ENCODE data around the gene COL18A1.

COL18A1 gene

GRCh38 chr21:45379171-45379900 lies 25.6 kb upstream of the COL18A1 start:
- DNase-seq = no peak
- Histone ChIP-seq H3K4me1 (ENCODE audit: control extremely low read depth in 1 of 4, control insufficient read depth in 4 of 4, insufficient read depth in 4 of 4, low read length in 3 of 4) (no peaks in the 10 kb centered on the region), H3K4me3 (ENCODE audit: control insufficient read depth in 1 of 7, extremely low read depth in 1 of 7, insufficient read depth in 4 of 7, low read depth in 2 of 7, low read length in 6 of 7) (no peak overlapping the region), H3K36me3 (ENCODE audit: control insufficient read depth in 4 of 4, insufficient read depth in 4 of 4, low read length in 3 of 4) (no peaks in the 10 kb centered on the region), H3K27me3 (replicated peaks in 2 of 5; ENCODE audit: control insufficient read depth in 4 of 5, insufficient read depth in 5 of 5, low read length in 4 of 5) (peaks cover 0 to 36% (median 8%) of the 10 kb centered on the region in 5 experiments), H3K9me3 (ENCODE audit: control extremely low read depth in 1 of 5, control insufficient read depth in 4 of 5, insufficient read depth in 2 of 5, low read depth in 1 of 5, low read length in 4 of 5) (peaks cover 0 to 6% (median 0%) of the 10 kb centered on the region in 5 experiments), H3K27ac (ENCODE audit: insufficient read depth in 1 of 2, low read depth in 1 of 2, low read length in 2 of 2, poor library complexity in 1 of 2, severe bottlenecking in 2 of 2) (no peak overlapping the region)
- CTCF ChIA-PET = no interaction called here
- WGBS (ENCODE audit: insufficient coverage) = 73% methylated on average over 12 of the region's 21 CpGs
- POLR2A ChIA-PET = no interaction called here

GRCh38 chr21:45379901-45380330 lies 25.0 kb upstream of the COL18A1 start:
- Histone ChIP-seq H3K27ac (ENCODE audit: insufficient read depth in 1 of 2, low read depth in 1 of 2, low read length in 2 of 2, poor library complexity in 1 of 2, severe bottlenecking in 2 of 2) (no peak overlapping the region), H3K4me1 (ENCODE audit: control extremely low read depth in 1 of 4, control insufficient read depth in 4 of 4, insufficient read depth in 4 of 4, low read length in 3 of 4) (no peaks in the 10 kb centered on the region), H3K27me3 (replicated peaks in 2 of 5; ENCODE audit: control insufficient read depth in 4 of 5, insufficient read depth in 5 of 5, low read length in 4 of 5) (peaks cover 0 to 36% (median 8%) of the 10 kb centered on the region in 5 experiments), H3K9me3 (ENCODE audit: control extremely low read depth in 1 of 5, control insufficient read depth in 4 of 5, insufficient read depth in 2 of 5, low read depth in 1 of 5, low read length in 4 of 5) (peaks cover 0 to 6% (median 0%) of the 10 kb centered on the region in 5 experiments), H3K36me3 (ENCODE audit: control insufficient read depth in 4 of 4, insufficient read depth in 4 of 4, low read length in 3 of 4) (no peaks in the 10 kb centered on the region), H3K4me3 (ENCODE audit: control insufficient read depth in 1 of 7, extremely low read depth in 1 of 7, insufficient read depth in 4 of 7, low read depth in 2 of 7, low read length in 6 of 7) (no peak overlapping the region)
- DNase-seq = no peak
- CTCF ChIA-PET = no interaction called here
- WGBS (ENCODE audit: insufficient coverage) = 94% methylated on average over 20 of the region's 35 CpGs
- POLR2A ChIA-PET = no interaction called here

GRCh38 chr21:45380566-45380965 lies 24.4 kb upstream of the COL18A1 start:
- POLR2A ChIA-PET = no interaction called here
- Histone ChIP-seq H3K9me3 (ENCODE audit: control extremely low read depth in 1 of 5, control insufficient read depth in 4 of 5, insufficient read depth in 2 of 5, low read depth in 1 of 5, low read length in 4 of 5) (peaks cover 0 to 6% (median 0%) of the 10 kb centered on the region in 5 experiments), H3K36me3 (ENCODE audit: control insufficient read depth in 4 of 4, insufficient read depth in 4 of 4, low read length in 3 of 4) (no peaks in the 10 kb centered on the region), H3K27ac (ENCODE audit: insufficient read depth in 1 of 2, low read depth in 1 of 2, low read length in 2 of 2, poor library complexity in 1 of 2, severe bottlenecking in 2 of 2) (no peak overlapping the region), H3K4me1 (ENCODE audit: control extremely low read depth in 1 of 4, control insufficient read depth in 4 of 4, insufficient read depth in 4 of 4, low read length in 3 of 4) (no peaks in the 10 kb centered on the region), H3K4me3 (ENCODE audit: control insufficient read depth in 1 of 7, extremely low read depth in 1 of 7, insufficient read depth in 4 of 7, low read depth in 2 of 7, low read length in 6 of 7) (no peak overlapping the region), H3K27me3 (replicated peaks in 2 of 5; ENCODE audit: control insufficient read depth in 4 of 5, insufficient read depth in 5 of 5, low read length in 4 of 5) (peaks cover 0 to 42% (median 8%) of the 10 kb centered on the region in 5 experiments)
- WGBS (ENCODE audit: insufficient coverage) = 93% methylated on average over 22 of the region's 30 CpGs
- DNase-seq = no peak
- CTCF ChIA-PET = no interaction called here

GRCh38 chr21:45381036-45381787 lies 23.8 kb upstream of the COL18A1 start:
- CTCF ChIA-PET = no interaction called here

DNA sequence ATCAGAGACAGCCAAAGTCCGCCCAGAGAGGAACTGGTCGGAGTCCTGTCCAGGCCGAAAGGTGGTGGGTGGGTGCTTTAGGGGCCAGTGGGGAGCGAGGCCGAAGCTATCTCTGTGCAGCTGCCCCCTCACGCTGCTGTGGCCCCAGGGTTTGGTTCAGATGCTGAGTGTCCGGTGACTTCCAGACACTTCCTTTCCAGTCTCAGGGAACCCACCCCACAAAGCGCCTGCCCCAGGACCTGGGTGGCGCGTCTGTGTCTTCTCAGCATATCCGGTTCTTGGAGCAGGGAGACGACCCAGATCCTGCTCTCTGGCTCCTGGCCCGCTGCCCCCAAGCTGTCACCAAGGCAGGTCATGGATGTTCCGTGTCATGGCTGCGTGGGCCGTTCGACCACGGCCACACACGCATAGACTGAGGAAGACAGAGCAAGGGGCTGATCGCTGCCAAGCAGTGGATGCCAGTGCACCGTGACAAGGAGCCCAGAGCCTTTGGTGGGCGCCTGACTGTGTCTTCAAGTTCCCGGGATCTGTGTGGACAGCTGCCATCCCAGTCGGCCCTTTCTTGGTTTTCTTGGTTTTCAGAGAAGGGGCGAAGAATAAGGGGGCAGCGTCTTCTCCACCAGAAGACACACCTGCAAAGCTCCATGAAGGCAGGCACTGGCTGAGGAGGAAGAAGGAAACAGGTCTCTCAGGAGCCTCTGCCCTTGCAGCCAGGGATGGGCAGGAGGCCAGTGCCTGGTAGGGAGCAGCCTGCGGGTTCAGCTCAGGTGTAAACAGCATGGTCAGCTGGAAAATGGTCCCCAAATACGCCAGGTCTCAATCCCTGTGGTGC lies 22.9 kb upstream of the COL18A1 start:
- Histone ChIP-seq H3K4me1 (ENCODE audit: control extremely low read depth in 1 of 4, control insufficient read depth in 4 of 4, insufficient read depth in 4 of 4, low read length in 3 of 4) (no peaks in the 10 kb centered on the region), H3K4me3 (ENCODE audit: control insufficient read depth in 1 of 7, extremely low read depth in 1 of 7, insufficient read depth in 4 of 7, low read depth in 2 of 7, low read length in 6 of 7) (no peak overlapping the region), H3K27ac (ENCODE audit: insufficient read depth in 1 of 2, low read depth in 1 of 2, low read length in 2 of 2, poor library complexity in 1 of 2, severe bottlenecking in 2 of 2) (no peak overlapping the region), H3K27me3 (replicated peaks in 2 of 5; ENCODE audit: control insufficient read depth in 4 of 5, insufficient read depth in 5 of 5, low read length in 4 of 5) (peaks cover 0 to 51% (median 8%) of the 10 kb centered on the region in 5 experiments), H3K9me3 (ENCODE audit: control extremely low read depth in 1 of 5, control insufficient read depth in 4 of 5, insufficient read depth in 2 of 5, low read depth in 1 of 5, low read length in 4 of 5) (peaks cover 0 to 5% (median 0%) of the 10 kb centered on the region in 5 experiments), H3K36me3 (ENCODE audit: control insufficient read depth in 4 of 4, insufficient read depth in 4 of 4, low read length in 3 of 4) (no peaks in the 10 kb centered on the region)
- DNase-seq = no peak
- CTCF ChIA-PET = no interaction called here
- POLR2A ChIA-PET = no interaction called here
- 88% methylated on average over 22 of the region's 28 CpGs for WGBS (ENCODE audit: insufficient coverage)

More at GRCh38 chr21:45381036-45381787, 23.8 kb upstream of the COL18A1 start:
- Histone ChIP-seq H3K27me3 (replicated peaks in 2 of 5; ENCODE audit: control insufficient read depth in 4 of 5, insufficient read depth in 5 of 5, low read length in 4 of 5) (peaks cover 0 to 48% (median 8%) of the 10 kb centered on the region in 5 experiments), H3K4me3 (ENCODE audit: control insufficient read depth in 1 of 7, extremely low read depth in 1 of 7, insufficient read depth in 4 of 7, low read depth in 2 of 7, low read length in 6 of 7) (no peak overlapping the region), H3K36me3 (ENCODE audit: control insufficient read depth in 4 of 4, insufficient read depth in 4 of 4, low read length in 3 of 4) (no peaks in the 10 kb centered on the region), H3K4me1 (ENCODE audit: control extremely low read depth in 1 of 4, control insufficient read depth in 4 of 4, insufficient read depth in 4 of 4, low read length in 3 of 4) (no peaks in the 10 kb centered on the region), H3K9me3 (ENCODE audit: control extremely low read depth in 1 of 5, control insufficient read depth in 4 of 5, insufficient read depth in 2 of 5, low read depth in 1 of 5, low read length in 4 of 5) (peaks cover 0 to 6% (median 0%) of the 10 kb centered on the region in 5 experiments), H3K27ac (ENCODE audit: insufficient read depth in 1 of 2, low read depth in 1 of 2, low read length in 2 of 2, poor library complexity in 1 of 2, severe bottlenecking in 2 of 2) (no peak overlapping the region)
- 94% methylated on average over 17 of the region's 24 CpGs for WGBS (ENCODE audit: insufficient coverage)
- DNase-seq = no peak
- POLR2A ChIA-PET = no interaction called here

DNA sequence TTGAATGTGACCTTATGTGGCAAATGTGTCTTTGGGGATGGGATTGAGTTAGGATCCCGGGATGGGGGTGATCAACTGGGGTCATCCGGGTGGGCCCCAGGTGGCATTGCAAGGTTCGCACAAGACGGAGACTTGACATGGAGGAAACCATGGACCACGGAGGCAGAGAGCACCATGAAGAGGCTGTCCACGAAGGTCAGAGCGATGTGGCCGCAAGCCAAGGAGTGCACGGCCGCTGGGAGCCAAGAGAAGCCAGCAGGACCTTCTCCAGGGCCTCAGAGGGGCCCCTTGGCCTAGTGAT lies 22.3 kb upstream of the COL18A1 start:
- 92% methylated on average over 7 of the region's 10 CpGs for WGBS (ENCODE audit: insufficient coverage)
- peaks cover 0 to 49% (median 8%) of the 10 kb centered on the region in 5 experiments for H3K27me3 ChIP-seq (replicated peaks in 2 of 5; ENCODE audit: control insufficient read depth in 4 of 5, insufficient read depth in 5 of 5, low read length in 4 of 5)

More for the DNA sequence above, 22.3 kb upstream of the COL18A1 start:
- CTCF ChIA-PET = no interaction called here
- Histone ChIP-seq H3K36me3 (ENCODE audit: control insufficient read depth in 4 of 4, insufficient read depth in 4 of 4, low read length in 3 of 4) (no peaks in the 10 kb centered on the region), H3K9me3 (ENCODE audit: control extremely low read depth in 1 of 5, control insufficient read depth in 4 of 5, insufficient read depth in 2 of 5, low read depth in 1 of 5, low read length in 4 of 5) (peaks cover 0 to 2% (median 0%) of the 10 kb centered on the region in 5 experiments), H3K4me3 (ENCODE audit: control insufficient read depth in 1 of 7, extremely low read depth in 1 of 7, insufficient read depth in 4 of 7, low read depth in 2 of 7, low read length in 6 of 7) (no peak overlapping the region), H3K4me1 (ENCODE audit: control extremely low read depth in 1 of 4, control insufficient read depth in 4 of 4, insufficient read depth in 4 of 4, low read length in 3 of 4) (no peaks in the 10 kb centered on the region), H3K27ac (ENCODE audit: insufficient read depth in 1 of 2, low read depth in 1 of 2, low read length in 2 of 2, poor library complexity in 1 of 2, severe bottlenecking in 2 of 2) (no peak overlapping the region)
- DNase-seq = no peak
- POLR2A ChIA-PET = no interaction called here

Measured in common myeloid progenitor, CD34-positive (primary cell).